ENCODE data around the gene ATL2.
"Not testable (repeated sequence)": the region's sequence is repeated elsewhere in the genome, so short reads cannot be mapped to it uniquely, and the experiment has no call there.

ATL2 gene

GRCh38 chr2:38261569-38262068 lies 115.5 kb downstream of the ATL2 start:
- ChIA-PET POLR2A (interaction anchor here (1.0 to 1.1 kb wide), 2 partner anchors 115 to 185 kb away, joined by 3 to 4 read pairs; no protein-coding TSS in a partner anchor), CTCF (interaction anchor here (1.1 to 3.7 kb wide), 3 partner anchors 8 to 23 kb away, joined by 3 to 19 read pairs (median 3); no protein-coding TSS in a partner anchor)
- TF ChIP-seq CTCF (IDR thresholded peaks at IDR 0.05; ENCODE audit: control extremely low read depth, extremely low read depth, low read depth, missing control alignments), result no peak
- DNase-seq (ENCODE audit: extremely low spot score), result no peak

- ChIA-PET POLR2A (no interaction called here), CTCF (interaction anchor here (1.1 to 3.7 kb wide), 4 partner anchors 9 to 16 kb away, joined by 3 to 19 read pairs (median 8); no protein-coding TSS in a partner anchor)
- no peak for TF ChIP-seq CTCF (IDR thresholded peaks at IDR 0.05; ENCODE audit: control extremely low read depth, extremely low read depth, low read depth, missing control alignments)
- no peak for DNase-seq (ENCODE audit: extremely low spot score)
These were observed 116.1 kb downstream of the ATL2 start for GRCh38 chr2:38260972-38261371.

GRCh38 chr2:38260469-38260868 lies 116.6 kb downstream of the ATL2 start:
- POLR2A ChIA-PET, result no interaction called here
- CTCF ChIA-PET, result interaction anchor here (1.3 to 3.7 kb wide), 5 partner anchors 11 to 120 kb away, joined by 3 to 19 read pairs (median 6); no protein-coding TSS in a partner anchor
- TF ChIP-seq CTCF (IDR thresholded peaks at IDR 0.05; ENCODE audit: control extremely low read depth, extremely low read depth, low read depth, missing control alignments), result no peak
- DNase-seq (ENCODE audit: extremely low spot score), result peak; percentile 28

GRCh38 chr2:38259311-38259710 lies 117.8 kb downstream of the ATL2 start:
- POLR2A ChIA-PET, result no interaction called here

GRCh38 chr2:38257680-38258079 lies 119.4 kb downstream of the ATL2 start:
- DNase-seq (ENCODE audit: extremely low spot score); POLR2A ChIA-PET: not testable (repeated sequence)
- CTCF ChIA-PET, result interaction anchor here (0.8 kb wide), 1 partner anchor 12 kb away, joined by 3 read pairs; no protein-coding TSS in a partner anchor

More at GRCh38 chr2:38259311-38259710, 117.8 kb downstream of the ATL2 start:
- TF ChIP-seq CTCF (IDR thresholded peaks at IDR 0.05; ENCODE audit: control extremely low read depth, extremely low read depth, low read depth, missing control alignments), result no peak
- no peak for DNase-seq (ENCODE audit: extremely low spot score)
- CTCF ChIA-PET, result interaction anchor here (0.8 to 2.9 kb wide), 5 partner anchors 9 to 119 kb away, joined by 3 to 9 read pairs (median 4); no protein-coding TSS in a partner anchor

- TF ChIP-seq CTCF (IDR thresholded peaks at IDR 0.05; ENCODE audit: control extremely low read depth, extremely low read depth, low read depth, missing control alignments), result no peak
- no peak for DNase-seq (ENCODE audit: extremely low spot score)
- CTCF ChIA-PET, result no interaction called here
- POLR2A ChIA-PET, result no interaction called here
These were observed 120.5 kb downstream of the ATL2 start for GRCh38 chr2:38256610-38257009.

GRCh38 chr2:38255211-38255610 lies 121.9 kb downstream of the ATL2 start:
- no peak for DNase-seq (ENCODE audit: extremely low spot score)
- CTCF ChIA-PET, result no interaction called here
- no peak for TF ChIP-seq CTCF (IDR thresholded peaks at IDR 0.05; ENCODE audit: control extremely low read depth, extremely low read depth, low read depth, missing control alignments)
- POLR2A ChIA-PET, result no interaction called here

Data from GM10248 (cell line).